B cell (primary cell): ENCODE data around the gene C5orf15.
"Not testable (repeated sequence)": the region's sequence is repeated elsewhere in the genome, so short reads cannot be mapped to it uniquely, and the experiment has no call there.

Experiments used
- CTCF ChIP-seq: fragments of 200-600 bp; IDR thresholded peaks from one replicate; pipeline ENCODE4 v1.8.0; 2022; ENCODE audit warnings: antibody characterized with exemption, mild to moderate bottlenecking
- EZH2 ChIP-seq: IDR thresholded peaks from 2 replicates; pipeline ENCODE4 v1.6.1; 2012; ENCODE audit warnings: borderline replicate concordance, low read depth, mild to moderate bottlenecking, moderate library complexity, low read length; ENCODE audit not compliant: insufficient read depth, poor library complexity, severe bottlenecking

DNA sequence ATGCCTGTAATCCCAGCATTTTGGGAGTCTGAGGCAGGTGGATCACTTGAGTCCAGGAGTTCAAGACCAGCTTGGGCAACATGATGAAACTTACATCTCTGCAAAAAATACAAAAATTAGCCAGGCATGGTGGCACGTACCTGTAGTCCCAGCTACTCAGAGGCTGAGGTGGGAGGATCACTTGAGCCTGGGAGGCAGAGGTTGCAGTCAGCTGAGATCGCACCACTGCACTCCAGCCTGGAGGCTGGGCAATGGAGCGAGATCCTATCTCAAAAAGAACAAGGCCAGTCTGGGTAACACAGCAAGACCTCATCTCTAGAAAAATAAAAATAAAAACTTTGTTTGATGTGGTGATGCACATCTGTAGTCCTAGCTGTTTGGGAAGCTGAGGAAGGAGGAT lies 30.8 kb downstream of the C5orf15 start:
- not testable (repeated sequence) for TF ChIP-seq EZH2, CTCF
